ENCODE measurements around the gene SSBP3. TPM values are rescaled to one million over a fixed set of nuclear protein-coding genes. Genes with fewer than 3 reads are reported as not detected.

Gene SSBP3
- total and polyA plus RNA-seq, 9 of the 15 experiments (the other 6 are each of a cell fraction or from before 2014, with no cell fraction given) = 8.7 to 108 (median 33.8) TPM

- TF ChIP-seq RREB1 (CRISPR knock-in tag; IDR thresholded peaks at IDR 0.05) = peak; percentile 9; the same call in 1 of the 2 replicates
- no peak for TF ChIP-seq BDP1 (IDR thresholded peaks at IDR 0.05; ENCODE audit: insufficient read depth, insufficient read length)
- TF ChIP-seq FIP1L1 (IDR thresholded peaks at IDR 0.05; ENCODE audit: low read depth, low read length, poor library complexity, severe bottlenecking) = no peak
- peak; percentile 62; the same call in 1 of the 2 replicates for TF ChIP-seq ARID3A (IDR thresholded peaks at IDR 0.05; ENCODE audit: borderline replicate concordance, low read depth, low read length)
- no peak for TF ChIP-seq ZNF239 (CRISPR knock-in tag; IDR thresholded peaks at IDR 0.05)
- 0 out of 2 replicates have a peak, but pooled peaks have one; percentile 2 for TF ChIP-seq ZNF174 (CRISPR knock-in tag; IDR thresholded peaks at IDR 0.05)
- no peak for TF ChIP-seq TRIM24 (IDR thresholded peaks at IDR 0.05)
- TF ChIP-seq ZKSCAN1 (IDR thresholded peaks at IDR 0.05; ENCODE audit: low read depth, low read length) = peak; percentile 66; the same call in 1 of the 2 replicates
- 0 out of 2 replicates have a peak, but pooled peaks have one; percentile 35 for TF ChIP-seq MEF2A (IDR thresholded peaks at IDR 0.05; ENCODE audit: control insufficient read depth, low read depth, low read length)
- peak; percentile 74; the same call in 1 of the 2 replicates for TF ChIP-seq HMBOX1 (IDR thresholded peaks at IDR 0.05)
- peak; percentile 98 for TF ChIP-seq FOSL1 (tag; conservative IDR thresholded peaks at IDR 0.05)
- TF ChIP-seq RCOR1 (IDR thresholded peaks at IDR 0.05; ENCODE audit: borderline replicate concordance in 1 of 2, low read depth in 2 of 2, low read length in 2 of 2) = peak in 1 of 2 experiments; percentile 77; a peak in 2 of 4 replicates
- TF ChIP-seq ZNF589 (CRISPR knock-in tag; IDR thresholded peaks at IDR 0.05; ENCODE audit: low read depth) = peak; percentile 72
- TF ChIP-seq TFE3 (CRISPR knock-in tag; IDR thresholded peaks at IDR 0.05) = peak; percentile 9; the same call in 1 of the 2 replicates
Measured at GRCh38 chr1:54408147-54409066, 2.2 kb upstream of the SSBP3 start (continued).
